ENCODE data around the gene KCNK3. TPM values are rescaled to one million over a fixed set of nuclear protein-coding genes. Genes with fewer than 3 reads are reported as not detected.

KCNK3 gene
- polyA plus RNA-seq, 4 donors: 0.15 to 4.1 (median 1.9) TPM

DNA sequence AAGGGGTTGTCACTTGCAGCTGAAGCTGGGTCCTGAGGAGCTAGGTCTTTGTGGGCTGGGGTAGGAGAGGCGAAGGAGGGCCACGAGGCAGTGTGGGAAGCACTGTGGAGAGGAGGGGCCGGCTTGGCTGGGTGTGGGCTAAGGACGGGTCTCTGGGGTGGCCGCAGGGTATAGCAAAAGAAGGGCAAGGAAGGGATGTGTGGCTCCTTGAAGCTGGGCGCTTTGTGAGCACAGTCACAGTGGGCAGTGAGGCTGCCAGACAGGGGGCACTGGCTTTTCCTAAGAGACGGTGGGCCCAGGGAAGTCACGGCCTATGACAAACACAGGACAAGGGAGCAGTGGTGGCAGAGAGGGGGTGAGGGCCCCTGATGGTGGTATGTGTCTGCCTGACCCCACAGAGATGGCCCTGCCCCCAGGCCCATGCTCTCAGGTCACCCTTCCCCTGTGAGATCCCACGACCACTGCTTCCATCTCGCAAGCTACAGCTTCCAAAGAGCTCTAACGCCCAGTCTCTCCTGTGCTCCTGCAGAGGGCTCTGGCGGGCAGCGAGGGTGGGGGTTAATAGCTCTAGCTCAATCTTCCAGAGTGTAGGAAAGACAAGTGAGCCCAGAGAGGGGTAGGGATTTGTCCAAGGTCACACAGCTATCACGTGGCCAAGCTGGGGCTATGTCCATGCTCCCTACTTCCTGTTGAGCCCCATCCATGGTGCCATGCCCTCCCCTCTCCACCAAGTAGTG is 32.4 kb downstream of the KCNK3 start:
- no peak for DNase-seq (ENCODE audit: low read depth in 4 of 4, low spot score in 3 of 4)

DNA sequence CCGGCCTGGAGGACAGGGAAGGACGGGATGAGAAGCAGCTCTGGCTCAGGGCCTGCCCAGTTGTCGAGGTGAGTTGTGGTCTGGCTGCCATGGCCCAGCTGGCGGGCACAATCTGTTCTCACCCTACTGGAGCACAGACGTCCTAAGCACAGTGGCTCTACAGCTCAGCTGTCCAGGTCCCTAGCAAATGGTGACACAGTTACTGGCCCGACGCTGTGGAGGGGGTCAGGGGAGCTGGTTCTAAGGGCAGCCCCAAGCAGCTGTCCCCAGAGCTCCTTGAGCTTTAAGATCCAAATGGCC is 32.9 kb downstream of the KCNK3 start:
- no peak for DNase-seq (ENCODE audit: low read depth in 4 of 4, low spot score in 3 of 4)

DNA sequence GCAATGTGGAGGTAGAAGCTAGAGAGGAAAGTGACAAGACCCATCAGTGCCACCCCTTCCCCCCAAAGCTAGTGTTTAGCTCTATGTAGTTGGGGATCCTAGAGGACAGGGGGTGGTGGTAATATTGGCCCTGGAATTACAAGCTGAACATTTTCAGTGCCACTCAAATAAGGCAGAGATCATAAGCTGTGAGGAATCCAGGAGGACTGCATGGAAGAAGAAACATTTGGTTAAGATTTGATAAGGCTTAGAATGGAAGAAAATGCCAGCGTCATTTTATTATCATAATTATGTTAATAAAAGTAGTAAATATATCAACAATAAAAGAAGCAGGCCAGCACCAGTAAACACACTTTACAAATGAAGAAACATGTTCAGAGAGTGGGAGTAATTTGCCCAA is 33.7 kb downstream of the KCNK3 start:
- DNase-seq (ENCODE audit: low read depth in 4 of 4, low spot score in 3 of 4): no peak

DNA sequence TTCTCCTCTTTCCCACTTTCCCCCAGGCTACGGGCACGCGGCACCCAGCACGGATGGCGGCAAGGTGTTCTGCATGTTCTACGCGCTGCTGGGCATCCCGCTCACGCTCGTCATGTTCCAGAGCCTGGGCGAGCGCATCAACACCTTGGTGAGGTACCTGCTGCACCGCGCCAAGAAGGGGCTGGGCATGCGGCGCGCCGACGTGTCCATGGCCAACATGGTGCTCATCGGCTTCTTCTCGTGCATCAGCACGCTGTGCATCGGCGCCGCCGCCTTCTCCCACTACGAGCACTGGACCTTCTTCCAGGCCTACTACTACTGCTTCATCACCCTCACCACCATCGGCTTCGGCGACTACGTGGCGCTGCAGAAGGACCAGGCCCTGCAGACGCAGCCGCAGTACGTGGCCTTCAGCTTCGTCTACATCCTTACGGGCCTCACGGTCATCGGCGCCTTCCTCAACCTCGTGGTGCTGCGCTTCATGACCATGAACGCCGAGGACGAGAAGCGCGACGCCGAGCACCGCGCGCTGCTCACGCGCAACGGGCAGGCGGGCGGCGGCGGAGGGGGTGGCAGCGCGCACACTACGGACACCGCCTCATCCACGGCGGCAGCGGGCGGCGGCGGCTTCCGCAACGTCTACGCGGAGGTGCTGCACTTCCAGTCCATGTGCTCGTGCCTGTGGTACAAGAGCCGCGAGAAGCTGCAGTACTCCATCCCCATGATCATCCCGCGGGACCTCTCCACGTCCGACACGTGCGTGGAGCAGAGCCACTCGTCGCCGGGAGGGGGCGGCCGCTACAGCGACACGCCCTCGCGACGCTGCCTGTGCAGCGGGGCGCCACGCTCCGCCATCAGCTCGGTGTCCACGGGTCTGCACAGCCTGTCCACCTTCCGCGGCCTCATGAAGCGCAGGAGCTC is 35.4 kb downstream of the KCNK3 start:
- DNase-seq (ENCODE audit: low read depth in 4 of 4, low spot score in 3 of 4): no peak

DNA sequence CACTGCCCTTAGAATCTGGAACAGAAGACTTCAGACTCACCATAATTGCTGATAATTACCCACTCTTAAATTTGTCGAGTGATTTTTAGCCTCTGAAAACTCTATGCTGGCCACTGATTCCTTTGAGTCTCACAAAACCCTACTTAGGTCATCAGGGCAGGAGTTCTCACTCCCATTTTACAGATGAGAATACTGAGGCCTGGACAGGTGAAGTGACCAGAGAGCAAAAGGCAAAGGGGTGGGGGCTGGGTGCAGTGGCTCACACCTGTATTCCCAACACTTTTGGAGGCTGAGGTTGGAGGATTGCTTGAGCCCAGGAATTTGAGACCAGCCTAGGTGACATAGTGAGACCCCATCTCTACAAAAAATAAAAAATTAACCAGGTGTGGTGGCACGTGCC is 36.8 kb downstream of the KCNK3 start:
- no peak for DNase-seq (ENCODE audit: low read depth in 4 of 4, low spot score in 3 of 4)

DNA sequence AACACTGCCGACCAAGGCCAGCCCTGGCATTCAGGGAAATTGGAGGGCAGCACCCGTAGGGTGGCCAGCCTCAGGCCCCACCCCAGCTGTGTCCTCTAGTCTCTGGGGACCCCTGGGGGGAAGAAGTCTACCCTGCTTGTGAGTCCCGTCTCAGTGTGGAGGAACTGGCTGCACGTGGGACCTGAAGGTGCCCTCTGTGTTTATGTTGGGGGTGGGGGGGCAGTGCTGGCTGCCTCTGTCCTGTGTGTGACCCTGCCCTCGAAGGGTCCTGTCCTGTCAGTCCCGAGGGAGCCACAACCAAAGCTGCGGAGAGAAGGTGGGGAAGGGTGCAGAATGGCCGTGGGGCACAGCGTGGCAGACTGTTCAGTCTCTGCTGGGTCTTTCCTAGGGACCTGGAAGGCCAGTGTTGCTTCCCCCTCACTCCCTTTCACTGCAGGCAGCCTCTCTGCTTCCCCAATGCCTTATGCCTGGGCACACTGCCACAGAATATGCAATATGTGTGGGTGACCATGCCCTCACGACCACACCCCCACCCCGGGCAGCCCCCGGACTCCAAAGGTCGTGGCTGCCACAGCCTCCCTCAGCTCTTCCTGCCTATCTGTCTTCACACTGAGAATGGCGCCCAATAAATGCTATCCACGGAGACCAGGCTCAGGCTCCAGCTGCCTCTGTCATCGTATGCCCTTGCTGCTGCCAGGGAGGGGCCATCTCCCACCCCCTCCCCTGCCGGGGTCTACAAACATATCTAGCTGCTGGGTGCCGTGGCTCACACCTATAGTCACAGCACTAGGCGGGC is 38.2 kb downstream of the KCNK3 start:
- DNase-seq (ENCODE audit: low read depth in 4 of 4, low spot score in 3 of 4): no peak

DNA sequence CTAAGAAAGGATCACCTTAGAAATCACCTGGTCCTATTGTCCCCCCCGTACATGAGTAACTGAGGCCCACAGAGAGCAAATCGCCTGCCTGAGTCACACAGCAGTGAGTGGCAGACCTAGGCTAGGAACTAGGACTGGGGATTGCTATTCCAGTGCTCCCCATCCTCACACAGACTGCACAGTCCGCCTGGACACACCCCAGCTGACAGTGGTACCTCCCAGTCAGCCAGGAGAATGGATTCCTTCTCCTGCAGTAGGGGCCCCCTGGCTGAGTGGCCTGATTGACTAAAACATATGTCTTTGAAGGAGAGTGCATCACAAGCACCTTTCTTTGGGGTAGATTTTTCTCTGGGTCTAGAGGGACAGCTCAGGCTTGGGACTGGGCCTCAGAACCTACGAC is 39.2 kb downstream of the KCNK3 start:
- DNase-seq (ENCODE audit: low read depth in 4 of 4, low spot score in 3 of 4): no peak

DNA sequence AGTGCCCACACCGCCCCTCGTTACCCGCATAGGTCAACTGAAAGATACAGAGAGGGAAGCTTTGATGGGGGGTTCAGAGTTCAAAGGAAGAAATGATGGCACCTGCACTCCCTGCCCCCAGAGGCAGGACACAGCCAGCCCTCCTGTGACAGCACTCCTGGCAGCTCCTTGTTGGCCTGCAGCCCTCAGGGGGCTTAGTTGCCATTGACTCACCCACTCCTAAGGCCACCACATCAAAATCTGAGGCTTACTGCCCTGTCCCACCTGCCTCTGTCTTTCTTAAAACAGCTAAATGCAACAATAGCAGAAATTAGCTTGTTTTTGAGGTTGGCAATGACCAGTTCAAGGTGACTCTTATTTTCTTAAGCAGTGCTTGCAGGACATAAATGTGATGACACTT is 39.9 kb downstream of the KCNK3 start:
- DNase-seq (ENCODE audit: low read depth in 4 of 4, low spot score in 3 of 4): no peak

DNA sequence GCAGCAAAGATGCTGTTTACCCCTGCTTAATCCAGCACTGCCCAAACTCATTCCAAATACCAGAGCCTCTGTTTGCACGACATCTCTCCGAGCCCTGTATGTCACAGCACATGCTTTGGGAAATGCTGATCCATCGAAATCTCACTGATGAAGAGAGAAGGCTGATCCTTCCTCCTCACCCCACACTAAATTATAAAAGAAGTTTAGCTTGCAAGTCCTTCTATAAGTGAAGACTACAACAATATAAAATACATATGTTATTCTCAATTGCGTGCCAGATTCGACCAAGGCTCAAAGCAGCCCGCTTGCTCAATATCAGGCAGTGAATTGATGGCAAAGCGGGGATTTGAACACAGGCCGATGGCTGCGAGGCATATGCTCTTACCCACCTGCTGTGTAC is 40.9 kb downstream of the KCNK3 start:
- no peak for DNase-seq (ENCODE audit: low read depth in 4 of 4, low spot score in 3 of 4)

DNA sequence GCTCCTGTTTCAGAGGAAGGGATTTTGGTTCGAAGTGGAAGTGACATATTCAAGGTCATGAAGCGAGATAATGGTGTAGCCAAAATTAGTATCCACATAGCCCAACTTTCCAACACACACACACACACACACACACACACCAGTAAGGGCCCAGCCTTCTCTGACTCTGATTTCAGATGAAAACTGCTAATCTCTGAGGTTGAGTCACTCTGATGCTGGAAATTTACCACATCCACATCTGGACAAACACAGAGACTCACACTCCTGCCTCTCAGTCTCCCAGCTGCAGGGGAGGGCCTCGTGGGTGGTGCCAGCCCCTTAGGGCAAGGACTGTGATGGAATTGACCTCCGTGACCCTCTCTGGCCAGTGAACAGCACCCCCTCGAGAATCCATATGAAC is 42.6 kb downstream of the KCNK3 start:
- DNase-seq (ENCODE audit: low read depth in 4 of 4, low spot score in 3 of 4): no peak

DNA sequence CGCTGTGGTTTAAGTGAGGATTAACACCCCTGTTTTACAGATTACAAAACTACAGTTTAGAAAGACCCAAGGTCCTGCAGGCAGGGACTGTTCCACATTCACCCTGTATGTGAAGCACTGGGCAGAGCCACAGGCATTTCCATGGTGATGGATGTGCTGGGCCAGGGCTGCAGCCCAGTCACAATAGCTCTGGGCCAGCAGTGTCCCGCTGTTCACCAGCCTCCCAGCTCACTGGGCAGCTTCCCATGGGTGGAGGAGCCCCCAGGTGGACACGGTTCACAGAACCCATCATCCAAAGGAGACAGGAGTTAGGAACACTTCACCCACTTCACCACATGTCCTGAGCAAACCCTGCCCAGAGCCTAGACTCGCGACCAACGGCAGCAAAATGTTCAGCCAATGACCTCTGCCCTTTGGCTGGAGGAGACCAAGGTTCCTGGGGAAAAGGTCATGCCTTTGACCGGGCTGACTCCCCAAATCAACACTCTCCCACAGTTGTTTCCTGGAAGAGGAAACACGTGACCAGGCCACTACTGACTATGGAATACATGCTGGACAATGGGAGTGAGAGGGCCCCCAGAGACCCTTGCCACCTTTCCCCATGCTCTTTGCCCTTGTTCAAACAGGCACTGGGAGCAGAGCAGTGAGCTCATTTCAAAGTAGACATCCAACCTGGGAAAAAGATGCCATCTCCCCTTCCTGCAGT is 43.5 kb downstream of the KCNK3 start:
- DNase-seq (ENCODE audit: low read depth in 4 of 4, low spot score in 3 of 4): no peak

DNA sequence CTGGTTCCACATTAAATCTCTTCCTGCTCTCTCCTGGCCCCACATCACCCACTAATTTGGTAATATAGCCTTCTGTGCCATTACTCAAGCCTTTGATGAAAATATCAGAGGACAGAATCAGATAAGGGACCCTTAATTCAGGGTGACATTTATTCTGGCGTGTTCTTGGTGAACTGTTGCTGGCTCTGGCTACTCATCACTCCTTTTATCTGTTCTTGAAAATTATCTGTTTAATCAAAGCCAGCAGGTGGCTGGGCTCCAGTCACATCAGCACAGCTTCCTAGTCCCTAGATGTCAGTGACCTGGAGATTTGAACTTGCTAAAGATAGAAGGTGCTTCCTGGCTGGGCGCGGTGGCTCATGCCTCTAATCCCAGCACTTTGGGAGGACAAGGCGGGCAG is 44.7 kb downstream of the KCNK3 start:
- DNase-seq (ENCODE audit: low read depth in 4 of 4, low spot score in 3 of 4): no peak

DNA sequence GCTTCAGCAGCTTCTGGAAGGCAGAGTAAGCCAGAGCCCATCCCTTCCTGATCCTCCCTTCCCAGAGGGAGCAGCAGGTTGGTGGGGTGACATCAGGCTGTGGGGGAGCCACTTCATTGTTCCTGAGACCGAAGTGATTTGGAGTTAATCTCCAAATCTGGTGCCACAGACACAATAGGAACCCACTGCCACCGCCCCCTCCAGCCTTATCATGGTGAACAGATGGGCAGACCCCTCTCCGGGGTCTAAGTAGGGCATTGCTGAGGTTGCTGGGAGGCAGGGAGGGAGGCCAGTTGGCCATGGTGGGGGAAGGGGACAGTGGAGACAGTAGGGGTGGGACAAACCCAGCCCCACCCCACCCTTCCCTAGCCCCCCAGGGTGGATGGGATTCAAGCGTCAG is 46.0 kb downstream of the KCNK3 start:
- no peak for DNase-seq (ENCODE audit: low read depth in 4 of 4, low spot score in 3 of 4)

DNA sequence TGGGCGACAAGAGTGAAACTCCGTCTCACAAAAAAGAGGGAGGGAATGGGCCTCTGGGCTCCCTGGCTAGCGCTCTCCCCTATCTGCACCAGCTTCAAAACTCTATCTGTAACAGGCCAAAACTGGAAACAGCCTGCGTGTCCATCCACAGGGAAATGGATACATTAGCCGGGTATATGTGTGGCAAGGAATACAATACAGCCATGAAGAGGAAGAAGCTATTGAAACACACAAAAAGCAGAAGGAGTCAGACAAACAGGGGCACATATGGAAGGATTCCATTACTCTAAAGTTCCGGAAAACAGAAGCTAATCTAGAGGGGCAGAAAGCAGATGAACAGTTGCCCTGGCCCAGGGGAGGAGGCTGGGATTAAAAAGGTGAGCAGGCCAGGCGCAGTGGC is 47.0 kb downstream of the KCNK3 start:
- no peak for DNase-seq (ENCODE audit: low read depth in 4 of 4, low spot score in 3 of 4)

DNA sequence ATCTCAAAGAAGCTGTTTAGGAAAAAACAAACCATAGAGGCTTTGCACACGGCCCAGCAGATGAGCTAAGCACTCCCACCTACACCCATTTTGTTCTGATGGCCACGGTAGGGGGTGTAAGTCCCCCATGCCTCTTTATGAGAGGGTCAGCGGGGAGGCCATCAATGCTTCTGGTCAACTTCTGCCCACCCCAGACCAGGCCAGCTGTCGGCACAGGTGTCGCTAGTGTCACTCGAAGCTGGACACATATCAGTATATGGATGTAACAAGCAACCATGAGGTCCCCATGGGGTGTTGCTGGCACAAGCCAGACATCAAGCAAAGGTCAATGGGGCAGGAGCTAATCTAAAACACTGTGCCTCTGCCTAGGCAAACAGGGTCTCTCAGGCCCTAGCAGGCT is 47.8 kb downstream of the KCNK3 start:
- DNase-seq (ENCODE audit: low read depth in 4 of 4, low spot score in 3 of 4): no peak

DNA sequence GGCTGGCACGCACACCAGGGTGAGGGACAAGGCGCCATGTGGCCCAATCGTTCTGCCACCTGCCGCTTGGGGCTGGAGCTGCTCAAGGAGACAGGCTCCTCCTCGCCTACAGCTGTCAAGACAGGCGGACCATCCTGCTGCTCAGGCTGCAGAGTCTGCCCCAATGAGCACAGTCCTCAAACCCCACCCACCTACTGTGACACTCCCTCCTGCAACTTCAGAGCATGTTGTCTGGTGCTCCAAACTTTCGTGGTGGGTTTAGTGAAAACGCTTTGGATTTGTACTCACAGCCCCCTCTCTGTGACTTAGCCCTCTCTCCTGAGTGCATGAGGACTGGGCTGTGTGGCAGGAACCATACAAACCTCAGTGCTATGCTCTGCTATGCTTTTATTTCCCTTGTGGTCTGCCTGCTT is 48.4 kb downstream of the KCNK3 start:
- no peak for DNase-seq (ENCODE audit: low read depth in 4 of 4, low spot score in 3 of 4)

DNA sequence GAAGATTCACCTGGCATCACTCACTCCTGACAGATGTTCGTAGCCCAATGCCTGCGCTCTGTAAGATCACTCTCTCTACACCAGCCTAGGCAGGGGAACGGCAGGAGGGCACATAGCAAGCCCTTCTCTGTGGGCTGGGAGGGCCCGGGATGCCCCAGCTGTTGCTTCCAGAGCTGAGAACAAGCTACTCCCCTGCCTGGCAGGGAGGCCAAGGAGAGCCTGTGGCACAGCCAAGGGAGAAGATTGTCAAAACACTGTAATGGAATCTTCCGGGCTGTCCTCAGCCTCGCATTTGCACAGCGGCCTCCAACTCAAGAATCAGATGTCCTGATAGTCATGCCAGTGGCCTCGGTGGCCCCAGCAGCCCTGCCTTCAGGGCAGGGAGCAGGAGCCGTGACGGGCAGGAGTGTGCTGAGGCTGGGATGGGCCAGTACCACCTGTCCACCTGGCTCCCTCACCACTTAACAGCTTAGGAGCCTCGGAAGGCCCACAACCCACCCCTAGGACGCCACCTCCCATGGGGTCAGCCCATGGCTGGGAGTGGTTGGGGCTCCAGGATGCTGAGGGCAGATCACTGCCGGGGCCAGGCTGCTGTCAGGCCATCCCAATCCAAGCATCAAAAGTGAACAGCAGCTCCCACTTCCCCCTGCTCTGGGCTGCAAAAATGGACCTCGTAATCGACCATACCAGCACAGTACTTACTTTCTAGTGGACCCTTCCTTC is 49.7 kb downstream of the KCNK3 start:
- no peak for DNase-seq (ENCODE audit: low read depth in 4 of 4, low spot score in 3 of 4)

DNA sequence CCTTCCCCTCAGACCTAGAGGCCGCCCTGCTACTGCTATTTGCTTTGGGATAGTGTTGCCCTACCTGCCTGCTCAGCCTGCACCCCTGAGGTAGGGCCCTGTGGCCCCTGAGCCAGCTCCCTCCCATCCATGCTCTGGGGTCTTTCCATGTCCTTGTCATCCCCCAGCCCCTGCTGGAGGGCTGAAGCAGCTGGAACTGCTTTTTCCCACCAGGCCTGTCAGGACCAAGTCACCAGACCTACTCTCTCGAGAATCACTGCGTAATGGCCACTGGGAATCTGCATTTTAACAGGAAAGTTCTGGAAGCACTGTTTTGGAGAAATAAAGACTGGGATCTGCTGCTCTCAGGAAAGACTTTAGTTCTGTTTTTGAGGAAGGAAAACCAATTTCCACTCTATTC is 51.3 kb downstream of the KCNK3 start:
- DNase-seq (ENCODE audit: low read depth in 4 of 4, low spot score in 3 of 4): no peak

DNA sequence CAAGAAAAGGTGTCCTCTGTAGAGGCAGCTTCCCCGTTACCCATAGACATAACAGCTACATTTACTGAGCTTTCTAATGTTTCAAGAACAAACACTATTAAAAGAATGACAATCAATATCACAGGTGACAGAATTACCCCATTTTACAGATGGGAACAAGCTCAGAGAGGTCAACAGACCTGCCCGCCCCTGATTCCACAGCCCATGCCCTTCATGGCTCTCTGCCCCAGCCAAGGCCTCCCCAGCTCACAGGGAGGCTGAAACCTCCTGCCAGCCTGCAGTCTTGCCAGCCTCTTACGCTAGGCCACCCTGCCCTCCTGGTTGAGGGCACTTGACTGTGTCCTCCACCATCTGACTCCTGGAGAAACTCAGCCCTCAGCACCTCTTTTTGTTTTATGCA is 52.4 kb downstream of the KCNK3 start:
- DNase-seq (ENCODE audit: low read depth in 4 of 4, low spot score in 3 of 4): no peak
